GM20431 (cell line): ENCODE results near the gene TMEM86B.

Experiments
- in situ Hi-C: fragments of 300-500 bp; cut with MseI, MboI; formaldehyde crosslinking; loops from one replicate; pipeline ENCODE4 v1.15.0; 2020; ENCODE audit warnings: low sequenced_read_pairs; ENCODE audit not compliant: unreplicated experiment

The TMEM86B gene

GRCh38 chr19:55228403-55229031 is at the start of gene TMEM86B:
TMEM86B (minus strand) TSS chr19:55228763; CDS start chr19:55228741, 22 bp downstream.
- in situ Hi-C loops: no loop called here

- in situ Hi-C loops: no loop called here
Observed at GRCh38 chr19:55277494-55277893, 48.9 kb upstream of the TMEM86B start.

DNA sequence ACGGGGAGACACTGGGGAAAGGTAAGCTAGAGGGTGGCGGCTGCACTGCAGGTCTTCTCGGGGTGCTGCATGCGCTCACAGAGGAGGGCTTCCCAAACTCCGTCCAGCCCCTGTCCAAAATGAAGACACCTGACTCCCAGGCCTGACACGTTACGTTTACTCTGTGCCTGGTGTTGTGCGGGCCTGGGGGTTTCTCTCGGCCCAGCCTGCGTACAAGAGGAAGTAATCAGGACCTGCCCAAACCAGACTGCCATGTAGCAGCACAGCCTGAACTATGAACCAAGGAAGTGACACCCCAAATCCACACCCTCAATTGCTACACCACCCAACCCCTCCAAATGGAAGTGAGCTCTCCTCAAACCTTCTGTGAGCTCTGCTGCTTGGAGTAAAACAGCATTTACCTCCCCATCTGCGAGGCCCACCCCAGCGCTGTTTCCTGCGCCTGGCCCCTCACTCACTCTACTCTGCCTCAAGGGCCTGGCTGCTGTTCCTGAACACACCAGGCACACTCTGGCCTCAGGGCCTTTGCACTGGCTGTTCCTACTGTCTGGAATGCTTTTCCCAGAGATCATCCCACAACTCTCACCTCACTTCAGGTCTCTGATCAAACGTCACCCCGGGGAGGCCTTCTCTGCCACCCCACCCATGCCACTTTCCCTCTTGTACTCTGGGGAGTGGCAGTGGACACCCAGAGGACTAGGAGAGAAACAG is 48.3 kb upstream of the TMEM86B start:
- in situ Hi-C loops: no loop called here

- in situ Hi-C loops: no loop called here
Observed at GRCh38 chr19:55275851-55276719, 47.5 kb upstream of the TMEM86B start.

DNA sequence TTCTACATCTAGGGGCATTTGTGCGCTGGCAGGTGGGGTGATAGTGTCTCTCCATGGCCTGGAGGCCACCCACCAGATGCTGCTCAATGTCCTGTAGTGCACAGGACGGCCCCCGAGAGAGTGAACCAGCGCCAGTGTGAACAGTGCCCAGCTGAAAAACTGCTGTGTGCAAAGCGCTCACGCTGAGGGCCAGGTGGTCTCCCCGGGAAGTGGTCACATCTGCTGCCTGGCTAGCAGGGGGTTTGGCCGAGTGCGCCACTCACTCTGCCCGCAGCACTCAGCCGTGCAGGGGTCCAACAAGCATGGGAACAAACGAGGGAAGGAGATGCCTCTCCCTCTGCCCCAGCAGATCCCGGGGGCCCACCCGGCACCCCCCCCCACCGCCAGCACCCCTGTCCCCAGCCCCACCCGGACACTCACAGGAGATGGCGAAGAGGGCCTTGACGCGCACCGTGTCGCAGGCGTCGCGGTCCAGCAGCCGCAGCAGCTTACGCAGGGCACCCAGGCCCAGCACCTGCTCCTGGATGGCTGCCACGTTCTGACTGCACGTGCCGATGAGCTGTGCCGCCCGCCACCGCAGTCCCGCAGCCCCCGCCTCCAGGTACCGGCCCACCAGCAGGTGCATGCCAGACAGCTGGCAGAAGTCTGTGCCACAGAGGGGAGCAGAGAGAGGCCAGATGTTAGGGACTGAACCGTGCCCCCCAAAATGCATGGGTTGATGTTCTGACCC is 45.6 kb upstream of the TMEM86B start:
- in situ Hi-C loops: no loop called here

- in situ Hi-C loops: no loop called here
Observed at GRCh38 chr19:55272142-55272541, 43.6 kb upstream of the TMEM86B start.

- in situ Hi-C loops: no loop called here
Observed at GRCh38 chr19:55270172-55270942, 41.8 kb upstream of the TMEM86B start.

DNA sequence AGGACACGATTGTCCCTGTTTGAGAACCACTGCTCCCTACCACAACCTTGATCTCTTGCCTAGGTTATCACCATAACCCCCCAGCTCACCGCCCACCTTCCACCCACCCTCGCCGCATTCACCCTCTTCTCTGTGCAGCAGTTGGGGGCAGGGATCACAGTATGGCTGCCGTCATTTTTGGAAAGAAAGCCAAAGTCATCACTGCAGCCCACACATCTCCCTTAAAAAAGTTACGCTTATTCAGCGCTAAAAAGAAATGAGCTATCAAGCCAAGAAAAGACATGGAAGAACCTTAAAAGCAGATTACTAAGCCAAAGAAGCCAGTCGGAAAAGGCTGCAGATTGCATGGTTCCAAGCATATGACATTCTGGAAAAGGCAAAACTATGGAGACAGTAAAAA is 40.7 kb upstream of the TMEM86B start:
- in situ Hi-C loops: no loop called here

- in situ Hi-C loops: no loop called here
Observed at GRCh38 chr19:55266840-55267239, 38.3 kb upstream of the TMEM86B start.

DNA sequence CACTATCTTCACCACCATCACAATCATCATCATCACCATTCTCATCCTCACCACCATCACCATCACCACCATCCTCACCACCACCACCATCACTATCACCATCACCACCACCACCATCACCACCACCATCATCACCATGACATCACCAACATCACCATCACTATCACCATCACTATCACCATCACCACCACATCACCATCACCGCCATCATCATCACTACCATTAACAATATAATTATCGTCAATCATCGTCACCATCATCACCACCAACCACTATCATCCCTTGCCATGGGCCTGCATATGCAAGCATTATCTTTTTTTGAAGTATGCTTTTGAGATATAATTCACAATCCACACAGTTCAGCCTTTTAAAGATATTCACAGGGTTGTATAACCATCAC is 37.8 kb upstream of the TMEM86B start:
- in situ Hi-C loops: no loop called here

GRCh38 chr19:55265723-55266386 is 37.3 kb upstream of the TMEM86B start:
- in situ Hi-C loops: no loop called here

DNA sequence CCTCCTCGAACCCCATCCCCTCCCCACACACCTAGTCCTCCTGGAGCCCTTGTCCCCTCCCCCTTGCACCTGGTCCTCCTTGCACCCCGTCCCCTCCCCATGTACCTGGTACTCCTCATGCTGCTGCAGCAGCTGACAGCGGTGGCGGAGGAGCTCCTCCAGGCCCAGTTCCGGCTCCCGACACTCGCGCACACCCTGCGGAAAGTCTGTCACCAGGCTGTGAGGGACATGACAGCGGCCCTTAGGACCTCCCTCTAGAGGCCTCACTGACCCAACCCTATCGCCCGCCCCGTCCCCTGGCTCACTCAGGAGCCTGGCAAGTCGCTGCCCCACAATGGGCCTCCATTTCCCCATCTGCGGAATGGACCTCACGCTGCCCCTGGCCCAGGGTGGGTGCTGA is 36.6 kb upstream of the TMEM86B start:
- in situ Hi-C loops: no loop called here

DNA sequence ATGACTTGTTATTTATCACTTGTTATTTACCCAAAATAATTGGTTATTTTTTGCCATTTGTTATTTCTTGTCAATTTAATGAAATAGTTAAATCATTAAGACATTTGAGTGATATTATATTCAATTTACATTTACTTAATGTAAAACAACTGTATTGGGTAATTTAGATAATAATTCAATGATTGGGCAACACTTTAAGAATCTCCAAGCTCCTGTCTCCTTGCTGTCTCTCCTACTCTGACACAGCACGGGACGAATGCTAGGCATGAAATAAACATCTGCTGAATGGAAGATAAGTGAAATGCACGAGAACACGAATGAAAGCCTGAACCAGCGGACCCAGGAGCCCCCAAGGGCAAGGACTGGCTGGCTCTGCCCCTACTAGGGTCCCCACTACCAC is 36.0 kb upstream of the TMEM86B start:
- in situ Hi-C loops: no loop called here

DNA sequence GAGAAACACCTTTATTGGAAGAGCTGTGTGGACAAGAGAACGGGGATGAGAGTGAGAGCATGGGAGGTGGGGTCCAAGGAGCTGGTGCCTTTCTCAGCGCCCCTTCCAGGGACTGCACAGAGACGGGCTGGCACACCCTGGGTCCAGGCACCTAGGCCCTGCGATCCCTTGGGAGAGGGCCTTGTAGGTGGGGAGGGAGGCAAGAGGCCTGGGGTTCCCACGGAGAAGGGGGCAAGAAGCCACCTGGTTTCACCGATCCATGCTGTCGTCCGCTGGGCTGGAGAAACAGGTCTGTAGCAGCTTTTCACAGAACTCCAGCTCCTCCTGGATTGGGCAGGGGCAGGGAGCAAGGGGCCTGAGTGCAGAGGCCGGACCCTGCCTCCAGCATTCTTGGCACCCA is 33.8 kb upstream of the TMEM86B start:
- in situ Hi-C loops: no loop called here

DNA sequence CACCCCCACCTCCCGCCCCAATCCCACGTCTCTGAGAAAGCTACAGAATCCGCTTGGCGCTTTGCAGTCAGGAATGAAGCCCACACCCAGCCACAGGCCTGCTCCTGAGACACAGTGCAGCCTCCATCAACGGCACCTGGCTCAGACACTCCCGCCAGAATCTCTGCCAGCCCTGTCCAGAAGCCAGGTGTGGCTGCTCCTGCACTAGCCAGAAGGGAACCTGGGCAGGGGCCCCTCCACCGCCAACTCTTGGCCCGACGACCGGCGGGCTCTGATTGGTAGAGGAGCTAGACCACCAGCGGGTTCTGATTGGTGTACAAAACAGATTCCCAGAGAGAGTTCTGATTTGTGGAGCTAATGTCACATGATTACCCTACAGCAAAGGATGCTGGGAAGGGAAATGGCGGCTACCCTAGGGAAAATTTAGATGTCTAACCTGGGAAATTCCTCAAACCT is 33.1 kb upstream of the TMEM86B start:
- in situ Hi-C loops: no loop called here

DNA sequence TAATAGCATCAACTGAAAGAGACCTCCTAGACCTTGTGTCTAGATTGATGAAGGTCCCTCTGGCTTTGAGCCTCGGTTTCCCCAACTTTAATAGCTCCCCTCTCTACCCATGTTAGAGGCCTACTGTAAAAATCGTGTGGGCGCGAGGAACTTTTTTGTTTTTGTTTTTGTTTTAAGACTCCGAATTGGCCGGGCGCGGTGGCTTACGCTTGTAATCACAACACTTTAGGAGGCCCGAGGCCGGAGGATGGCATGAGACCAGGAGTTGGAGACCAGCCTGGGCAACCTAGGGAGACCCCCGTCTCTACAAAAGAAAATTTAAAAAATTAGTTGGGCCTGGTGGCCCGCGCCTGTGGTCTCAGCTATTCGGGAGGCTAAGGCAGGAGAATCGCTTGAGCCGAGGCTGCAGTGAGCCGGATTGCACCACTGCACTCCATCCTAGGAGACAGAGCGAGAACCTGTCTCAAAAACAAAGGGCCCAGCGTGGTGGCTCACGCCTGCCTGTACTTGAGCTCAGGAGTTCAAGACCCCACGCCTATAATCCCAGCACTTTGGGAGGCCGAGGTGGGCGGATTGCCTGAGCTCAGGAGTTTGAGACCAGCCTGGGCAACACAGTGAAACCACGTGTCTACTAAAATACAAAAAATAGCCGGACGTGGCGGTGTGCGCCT is 31.1 kb upstream of the TMEM86B start:
- in situ Hi-C loops: no loop called here

GRCh38 chr19:55258828-55259539 is 30.4 kb upstream of the TMEM86B start, which contains the start of gene PPP6R1:
PPP6R1 (minus strand) TSS chr19:55259017; CDS start chr19:55247103, 11,914 bp downstream.
- in situ Hi-C loops: no loop called here

GRCh38 chr19:55258476-55258827 is 29.9 kb upstream of the TMEM86B start:
- in situ Hi-C loops: no loop called here
